PC-9 (cell line): ENCODE data around the gene OSCP1. TPM values are rescaled to one million over a fixed set of nuclear protein-coding genes. Genes with fewer than 3 reads are reported as not detected.
A peak's percentile ranks its signal among the peaks of the same experiment; 100 is the strongest.

Experiments
- BruUV-seq: library from RNA; stranded (reverse); fragments of 400-500 nt; replicated peaks from 2 replicates; lab custom pipeline; 2021; lab: Mats Ljungman, UMichigan
- CTCF ChIA-PET: fragments of 300-600 bp; sonication (Branson Sonifier 250); formaldehyde crosslinking; loops from one replicate; lab custom pipeline; 2022; ENCODE audit warnings: antibody characterized with exemption; lab: Charles Lee
- POLR2A ChIA-PET: fragments of 300-600 bp; sonication (Branson Sonifier 250); formaldehyde crosslinking; loops from one replicate; lab custom pipeline; 2022; ENCODE audit warnings: antibody characterized with exemption; ENCODE audit not compliant: unreplicated experiment; lab: Charles Lee
- DNase-seq, 2 experiments: peaks; one replicate each; pipeline versions ENCODE4 v3.0.0 to v3.0.0-alpha.2; 2015 to 2022; ENCODE audit warnings: mixed read lengths in 1 of 2
- H2AFZ ChIP-seq: fragments of 200-600 bp; sonication (generic); 2 replicates; pipeline ENCODE4 v1.8.1; 2017; ENCODE audit warnings: antibody characterized with exemption
- H3F3A ChIP-seq: fragments of 200-600 bp; sonication (generic); 2 replicates; pipeline ENCODE4 v1.8.1; 2017; ENCODE audit warnings: antibody characterized with exemption, mild to moderate bottlenecking, low read depth; ENCODE audit not compliant: insufficient read depth
- H3K27ac ChIP-seq: fragments of 200-600 bp; sonication (generic); 2 replicates; pipeline ENCODE4 v1.6.1; 2016; ENCODE audit warnings: mixed run types
- H3K27me3 ChIP-seq: fragments of 200-600 bp; sonication (generic); 2 replicates; pipeline ENCODE4 v1.6.1; 2016; ENCODE audit warnings: low read depth, mixed run types; ENCODE audit not compliant: insufficient read depth
- H3K36me3 ChIP-seq: fragments of 200-600 bp; sonication (generic); 2 replicates; pipeline ENCODE4 v1.6.1; 2016; ENCODE audit warnings: low read depth, mixed run types
- H3K4me1 ChIP-seq: fragments of 200-600 bp; sonication (generic); replicated peaks from 2 replicates; pipeline ENCODE4 v1.6.1; 2016; ENCODE audit warnings: mixed run types; ENCODE audit not compliant: insufficient read depth
- H3K4me2 ChIP-seq: fragments of 200-600 bp; sonication (generic); 2 replicates; pipeline ENCODE4 v1.6.1; 2017; ENCODE audit warnings: mixed run types
- H3K4me3 ChIP-seq: fragments of 200-600 bp; sonication (generic); 2 replicates; pipeline ENCODE4 v1.6.1; 2016; ENCODE audit warnings: mixed run types
- H3K79me2 ChIP-seq: fragments of 200-600 bp; sonication (generic); 2 replicates; pipeline ENCODE4 v1.6.1; 2017; ENCODE audit warnings: low read depth, mixed run types
- H3K9me2 ChIP-seq: fragments of 200-600 bp; sonication (generic); 2 replicates; pipeline ENCODE4 v1.8.1; 2017; ENCODE audit warnings: mild to moderate bottlenecking; ENCODE audit not compliant: insufficient read depth
- H3K9me3 ChIP-seq: fragments of 200-600 bp; sonication (generic); 2 replicates; pipeline ENCODE4 v1.8.1; 2016; ENCODE audit warnings: low read depth; ENCODE audit not compliant: insufficient read depth
- H4K20me1 ChIP-seq: fragments of 200-600 bp; sonication (generic); 2 replicates; pipeline ENCODE4 v1.8.1; 2017; ENCODE audit not compliant: insufficient read depth
- EZH2 ChIP-seq: fragments of 200-600 bp; sonication (generic); IDR thresholded peaks from 2 replicates; pipeline ENCODE4 v1.8.0; 2017; ENCODE audit warnings: antibody characterized with exemption, low read depth
- intact Hi-C: fragments of 100-400 bp; cut with micrococcal nuclease; formaldehyde crosslinking; loops from one replicate; pipeline ENCODE4 v1.10.0; 2022; ENCODE audit not compliant: unreplicated experiment
- total RNA-seq: library from RNA; stranded (reverse); gene quantifications from 2 replicates; pipeline ENCODE4 v1.2.3, GENCODE V29; 2021
- TF ChIP-seq, protein P1 (sequence below): fragments of 200-600 bp; sonication (generic); conservative IDR thresholded peaks from 2 replicates; pipeline ENCODE4 v1.6.1; 2017; ENCODE audit warnings: mixed run types, antibody characterized with exemption, mild to moderate bottlenecking, moderate library complexity

Gene OSCP1
- total RNA-seq, 1 experiment from 2014 or later = 25.7 TPM

DNA sequence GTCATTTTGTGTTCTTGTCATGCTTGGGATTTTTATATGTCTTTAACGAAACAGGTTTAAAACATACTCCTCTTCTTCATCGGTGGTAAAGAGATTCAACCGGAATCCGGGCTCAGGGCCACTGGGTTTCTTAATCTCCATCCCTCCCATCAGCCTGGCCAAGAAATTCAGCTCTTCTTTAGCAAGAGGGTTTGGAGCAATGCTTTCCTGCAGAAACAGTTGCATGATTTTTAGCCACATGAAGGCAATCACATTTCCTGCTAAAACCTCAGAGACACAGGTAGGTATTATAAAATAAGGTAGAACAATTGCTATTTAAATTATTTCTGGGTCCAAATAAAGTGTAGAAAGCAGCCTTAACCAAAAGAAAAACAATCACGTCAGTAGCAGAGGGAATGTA lies 29.8 kb downstream of the OSCP1 start:
- H3K9me3 ChIP-seq = no peaks in the 10 kb centered on the region
- no peaks in the 10 kb centered on the region for H3K27me3 ChIP-seq
- ChIA-PET CTCF (interaction anchor here (1.5 kb wide), 1 partner anchor 78 kb away, joined by 9 read pairs; no protein-coding TSS in a partner anchor), POLR2A (interaction anchor here (0.6 to 0.7 kb wide), 2 partner anchors 88 to 121 kb away, joined by 3 to 4 read pairs; no protein-coding TSS in a partner anchor)
- H3K79me2 ChIP-seq = no peaks in the 10 kb centered on the region
- no peak overlapping the region for H3K4me3 ChIP-seq
- no peaks in the 10 kb centered on the region for H4K20me1 ChIP-seq
- no peaks in the 10 kb centered on the region for H3K9me2 ChIP-seq
- H3K4me1 ChIP-seq = peaks cover 18% of the 10 kb centered on the region
- intact Hi-C loops = loop anchor here (1.0 to 2.0 kb wide), 6 partner anchors 33 to 321 kb away; partner anchors contain the start of gene TRAPPC3
- TF ChIP-seq, protein P1, sequence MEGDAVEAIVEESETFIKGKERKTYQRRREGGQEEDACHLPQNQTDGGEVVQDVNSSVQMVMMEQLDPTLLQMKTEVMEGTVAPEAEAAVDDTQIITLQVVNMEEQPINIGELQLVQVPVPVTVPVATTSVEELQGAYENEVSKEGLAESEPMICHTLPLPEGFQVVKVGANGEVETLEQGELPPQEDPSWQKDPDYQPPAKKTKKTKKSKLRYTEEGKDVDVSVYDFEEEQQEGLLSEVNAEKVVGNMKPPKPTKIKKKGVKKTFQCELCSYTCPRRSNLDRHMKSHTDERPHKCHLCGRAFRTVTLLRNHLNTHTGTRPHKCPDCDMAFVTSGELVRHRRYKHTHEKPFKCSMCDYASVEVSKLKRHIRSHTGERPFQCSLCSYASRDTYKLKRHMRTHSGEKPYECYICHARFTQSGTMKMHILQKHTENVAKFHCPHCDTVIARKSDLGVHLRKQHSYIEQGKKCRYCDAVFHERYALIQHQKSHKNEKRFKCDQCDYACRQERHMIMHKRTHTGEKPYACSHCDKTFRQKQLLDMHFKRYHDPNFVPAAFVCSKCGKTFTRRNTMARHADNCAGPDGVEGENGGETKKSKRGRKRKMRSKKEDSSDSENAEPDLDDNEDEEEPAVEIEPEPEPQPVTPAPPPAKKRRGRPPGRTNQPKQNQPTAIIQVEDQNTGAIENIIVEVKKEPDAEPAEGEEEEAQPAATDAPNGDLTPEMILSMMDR = no peak
- TF ChIP-seq EZH2 = no peak
- no peaks in the 10 kb centered on the region for H3K36me3 ChIP-seq
- H3K4me2 ChIP-seq = peak overlapping the region; percentile 25; the same call in 1 of the 2 replicates
- no peak overlapping the region for H2AFZ ChIP-seq
- peaks cover 15% of the 10 kb centered on the region for H3F3A ChIP-seq
- DNase-seq = no peak
- no peak overlapping the region for H3K27ac ChIP-seq
- no TSS peak for BruUV-seq

DNA sequence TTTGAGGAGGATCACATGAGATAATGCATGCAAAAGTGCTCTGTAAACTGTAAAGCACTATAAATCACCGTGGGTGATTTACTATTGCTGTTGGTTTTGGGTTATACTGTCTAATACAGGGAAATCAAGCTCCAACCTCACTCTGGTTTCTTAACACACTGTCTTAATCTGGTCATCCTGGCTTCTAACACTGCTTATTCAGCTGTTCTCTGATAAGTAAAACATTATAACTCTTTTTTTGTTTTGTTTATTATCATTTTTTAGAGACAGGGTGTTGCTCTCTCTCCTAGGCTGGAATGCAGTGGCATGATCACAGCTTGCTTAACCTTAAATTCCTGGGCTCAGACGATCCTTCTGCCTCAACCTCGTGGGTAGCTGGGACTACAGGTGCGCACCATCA lies 30.7 kb downstream of the OSCP1 start:
- intact Hi-C loops = no loop called here
- CTCF ChIA-PET = interaction anchor here (0.6 to 1.5 kb wide), 3 partner anchors 10 to 77 kb away, joined by 4 to 9 read pairs (median 4); no protein-coding TSS in a partner anchor
- H3K4me2 ChIP-seq = no peak overlapping the region
- H3K9me3 ChIP-seq = no peaks in the 10 kb centered on the region
- DNase-seq = no peak
- no peak overlapping the region for H2AFZ ChIP-seq
- no peaks in the 10 kb centered on the region for H3K79me2 ChIP-seq
- H3K27me3 ChIP-seq = no peaks in the 10 kb centered on the region
- H4K20me1 ChIP-seq = no peaks in the 10 kb centered on the region
- peaks cover 18% of the 10 kb centered on the region for H3K4me1 ChIP-seq
- TF ChIP-seq EZH2 = no peak
- TF ChIP-seq, protein P1 = no peak
- POLR2A ChIA-PET = interaction anchor here (0.5 kb wide), 1 partner anchor 161 kb away, joined by 3 read pairs; no protein-coding TSS in a partner anchor
- H3K9me2 ChIP-seq = no peaks in the 10 kb centered on the region
- peaks cover 15% of the 10 kb centered on the region for H3F3A ChIP-seq
- no peak overlapping the region for H3K27ac ChIP-seq
- no peak overlapping the region for H3K4me3 ChIP-seq
- no TSS peak for BruUV-seq
- no peaks in the 10 kb centered on the region for H3K36me3 ChIP-seq

DNA sequence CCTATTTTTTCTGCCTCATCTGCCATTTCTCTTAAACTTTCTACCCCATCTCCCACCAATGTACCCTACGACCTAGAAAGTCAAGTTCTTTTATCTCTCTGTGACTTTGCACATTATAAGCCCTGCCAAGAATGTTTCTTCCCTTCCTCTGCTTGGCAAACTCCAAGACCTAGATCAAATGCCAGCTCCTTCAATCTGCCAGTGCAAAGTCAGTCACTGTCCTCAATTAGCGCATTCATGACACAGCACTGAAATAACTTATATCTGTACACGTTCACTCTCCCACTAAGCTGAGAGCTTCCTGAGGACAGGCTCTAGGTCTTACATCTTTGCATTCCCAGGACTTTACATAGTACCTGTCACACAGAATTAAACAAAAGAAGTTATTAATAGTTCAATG lies 31.1 kb downstream of the OSCP1 start:
- BruUV-seq = no TSS peak
- ChIA-PET CTCF (interaction anchor here (0.6 to 1.5 kb wide), 3 partner anchors 10 to 229 kb away, joined by 4 to 9 read pairs (median 4); no protein-coding TSS in a partner anchor), POLR2A (no interaction called here)

More for the DNA sequence above, 31.1 kb downstream of the OSCP1 start:
- Histone ChIP-seq H3K9me3 (no peaks in the 10 kb centered on the region), H3K36me3 (no peaks in the 10 kb centered on the region), H3K27ac (no peak overlapping the region), H3K4me2 (no peak overlapping the region), H3K4me1 (peaks cover 18% of the 10 kb centered on the region), H3K9me2 (no peaks in the 10 kb centered on the region), H4K20me1 (no peaks in the 10 kb centered on the region), H3K27me3 (no peaks in the 10 kb centered on the region), H3F3A (peaks cover 15% of the 10 kb centered on the region), H2AFZ (no peak overlapping the region), H3K79me2 (no peaks in the 10 kb centered on the region), H3K4me3 (no peak overlapping the region)
- no peak for DNase-seq
- TF ChIP-seq, protein P1 = no peak
- no peak for TF ChIP-seq EZH2
- intact Hi-C loops = no loop called here
